MM.1S (cell line): ENCODE measurements around the gene ARRDC2.

ENCODE experiments used
- CTCF ChIP-seq: fragments of 300-600 bp; sonication (generic); IDR thresholded peaks from 2 replicates; pipeline ENCODE4 v1.5.1; 2016; ENCODE audit warnings: antibody characterized with exemption, low read length, mixed read lengths
- EZH2 ChIP-seq: fragments of 300-600 bp; sonication (generic); optimal IDR thresholded peaks from 2 replicates; pipeline ENCODE3; 2017; ENCODE audit warnings: low read depth, mild to moderate bottlenecking, antibody characterized with exemption, low read length, mixed read lengths
- EZH2phosphoT487 ChIP-seq: fragments of 300-600 bp; sonication (generic); IDR thresholded peaks from 2 replicates; pipeline ENCODE4 v1.6.1; 2018; ENCODE audit warnings: antibody characterized with exemption, low read length

GRCh38 chr19:18041054-18041453 lies 33.1 kb downstream of the ARRDC2 start:
- TF ChIP-seq CTCF (no peak), EZH2 (no peak), EZH2phosphoT487 (no peak)
